HG02973 (cell line): ENCODE results near the gene RAC3.

Source experiments
- ATAC-seq: cut with Tn5 transposase; IDR thresholded peaks from one replicate; pipeline ENCODE4 v1.9.1; 2021; ENCODE audit warnings: moderate library complexity; ENCODE audit not compliant: unreplicated experiment

The RAC3 gene

GRCh38 chr17:81998691-81999438 lies 32.6 kb upstream of the RAC3 start:
- ATAC-seq = no peak

GRCh38 chr17:81999587-81999975 lies 31.9 kb upstream of the RAC3 start:
- no peak for ATAC-seq

GRCh38 chr17:81999976-82000802 lies 31.3 kb upstream of the RAC3 start:
- ATAC-seq = no peak

GRCh38 chr17:82000803-82001570 lies 30.5 kb upstream of the RAC3 start:
- no peak for ATAC-seq

- no peak for ATAC-seq
Observed at GRCh38 chr17:82001571-82002056, 29.9 kb upstream of the RAC3 start.

GRCh38 chr17:82003411-82004381 lies 27.8 kb upstream of the RAC3 start:
- no peak for ATAC-seq

GRCh38 chr17:82004517-82005455 lies 26.7 kb upstream of the RAC3 start:
- ATAC-seq = no peak

GRCh38 chr17:82005701-82006348 lies 25.7 kb upstream of the RAC3 start:
- ATAC-seq = no peak

- ATAC-seq = no peak
Observed at GRCh38 chr17:82006468-82007227, 24.8 kb upstream of the RAC3 start.

- ATAC-seq = no peak
Observed at GRCh38 chr17:82007228-82007494, 24.3 kb upstream of the RAC3 start.

- ATAC-seq = no peak
Observed at GRCh38 chr17:82007495-82008257, 23.8 kb upstream of the RAC3 start.

- no peak for ATAC-seq
Observed at GRCh38 chr17:82008258-82008940, 23.1 kb upstream of the RAC3 start.

- ATAC-seq = no peak
Observed at GRCh38 chr17:82008941-82009405, 22.5 kb upstream of the RAC3 start.

GRCh38 chr17:82009413-82009812 lies 22.1 kb upstream of the RAC3 start:
- no peak for ATAC-seq

- no peak for ATAC-seq
Observed at GRCh38 chr17:82010575-82011525, 20.6 kb upstream of the RAC3 start.
